Keratinocyte (primary cell): ENCODE measurements around the gene DLG5.

Experiments
- EZH2 ChIP-seq: IDR thresholded peaks from one replicate; pipeline ENCODE4 v1.6.1; 2012; ENCODE audit warnings: inconsistent platforms, mild to moderate bottlenecking, low read length, moderate library complexity
- TF ChIP-seq, protein P1 (sequence below), 3 experiments: IDR thresholded peaks in 1 of 3; conservative IDR thresholded peaks in 1 of 3; optimal IDR thresholded peaks in 1 of 3; 2 replicates in 2 of 3; 3 replicates in 1 of 3; pipeline versions ENCODE3 to v1.5.1; 2011; ENCODE audit warnings: low read length in 3 of 3, mild to moderate bottlenecking in 3 of 3, moderate library complexity in 2 of 3, control low read depth in 1 of 3, inconsistent platforms in 1 of 3; ENCODE audit not compliant: insufficient read depth in 2 of 3; ENCODE audit errors: extremely low read depth in 1 of 3

DNA sequence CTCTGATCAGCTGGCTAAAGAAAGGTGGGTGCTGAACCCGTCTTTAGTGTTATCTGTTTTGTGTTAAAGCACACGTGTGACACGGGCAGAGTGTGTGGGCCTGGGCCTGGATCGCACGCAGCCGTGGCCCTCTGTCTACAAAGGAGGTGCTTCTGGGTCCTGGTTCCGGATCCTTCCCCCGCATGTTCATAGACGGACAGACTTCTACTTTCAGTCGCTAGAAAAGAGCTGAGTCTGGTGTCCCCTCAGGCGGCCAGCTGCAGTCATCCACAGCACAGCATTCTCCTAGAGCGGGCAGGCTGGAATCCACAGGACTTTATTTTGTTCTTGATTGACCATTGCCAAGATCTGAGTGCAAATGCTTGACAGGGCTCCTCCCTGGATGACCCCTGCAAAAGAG is 134.4 kb downstream of the DLG5 start:
- TF ChIP-seq, protein P1, sequence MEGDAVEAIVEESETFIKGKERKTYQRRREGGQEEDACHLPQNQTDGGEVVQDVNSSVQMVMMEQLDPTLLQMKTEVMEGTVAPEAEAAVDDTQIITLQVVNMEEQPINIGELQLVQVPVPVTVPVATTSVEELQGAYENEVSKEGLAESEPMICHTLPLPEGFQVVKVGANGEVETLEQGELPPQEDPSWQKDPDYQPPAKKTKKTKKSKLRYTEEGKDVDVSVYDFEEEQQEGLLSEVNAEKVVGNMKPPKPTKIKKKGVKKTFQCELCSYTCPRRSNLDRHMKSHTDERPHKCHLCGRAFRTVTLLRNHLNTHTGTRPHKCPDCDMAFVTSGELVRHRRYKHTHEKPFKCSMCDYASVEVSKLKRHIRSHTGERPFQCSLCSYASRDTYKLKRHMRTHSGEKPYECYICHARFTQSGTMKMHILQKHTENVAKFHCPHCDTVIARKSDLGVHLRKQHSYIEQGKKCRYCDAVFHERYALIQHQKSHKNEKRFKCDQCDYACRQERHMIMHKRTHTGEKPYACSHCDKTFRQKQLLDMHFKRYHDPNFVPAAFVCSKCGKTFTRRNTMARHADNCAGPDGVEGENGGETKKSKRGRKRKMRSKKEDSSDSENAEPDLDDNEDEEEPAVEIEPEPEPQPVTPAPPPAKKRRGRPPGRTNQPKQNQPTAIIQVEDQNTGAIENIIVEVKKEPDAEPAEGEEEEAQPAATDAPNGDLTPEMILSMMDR (optimal IDR thresholded peaks at IDR 0.05 in 1 of 3, IDR thresholded peaks at IDR 0.05 in 1 of 3, conservative IDR thresholded peaks at IDR 0.05 in 1 of 3; ENCODE audit: extremely low read depth in 1 of 3, insufficient read depth in 2 of 3, low read length in 3 of 3) = no peak
- TF ChIP-seq EZH2 = no peak
